OCI-LY3 (cell line): ENCODE measurements around the gene FZD10.

Experiments
- H2AFZ ChIP-seq: fragments of 200-600, 300-600 bp; shearing (Covaris generic); 2 replicates; pipeline ENCODE4 v1.6.0; 2014; ENCODE audit warnings: antibody characterized with exemption, low read depth, low read length
- H3K27ac ChIP-seq: fragments of 200-600, 300-600 bp; sonication (generic); 2 replicates; pipeline ENCODE4 v1.5.1; 2014; ENCODE audit warnings: mild to moderate bottlenecking, low read length, moderate library complexity, mixed read lengths
- H3K27me3 ChIP-seq: fragments of 200-600, 300-600 bp; sonication (generic); 2 replicates; pipeline ENCODE4 v1.6.1; 2014; ENCODE audit warnings: low read depth, low read length, mixed read lengths
- H3K36me3 ChIP-seq: fragments of 200-600, 300-600 bp; sonication (generic); replicated peaks from 2 replicates; pipeline ENCODE3; 2014; ENCODE audit warnings: low read depth, low read length, mixed read lengths
- H3K4me1 ChIP-seq: fragments of 300-600, 200-600 bp; sonication (generic); 2 replicates; pipeline ENCODE4 v1.6.1; 2014; ENCODE audit warnings: low read length, mixed read lengths
- H3K4me2 ChIP-seq: fragments of 200-600, 300-600 bp; sonication (generic); 2 replicates; pipeline ENCODE4 v1.6.1; 2014; ENCODE audit warnings: low read length, mixed read lengths
- H3K4me3 ChIP-seq: fragments of 300-600, 200-600 bp; sonication (generic); 2 replicates; pipeline ENCODE4 v1.5.1; 2014; ENCODE audit warnings: antibody characterized with exemption, mild to moderate bottlenecking, low read length, moderate library complexity
- H3K79me2 ChIP-seq: fragments of 300-600, 200-600 bp; shearing (Covaris generic); 2 replicates; pipeline ENCODE4 v1.6.1; 2014; ENCODE audit warnings: mild to moderate bottlenecking, low read length, mixed read lengths
- H3K9ac ChIP-seq: fragments of 300-600, 200-600 bp; shearing (Covaris generic); 2 replicates; pipeline ENCODE4 v1.6.0; 2014; ENCODE audit warnings: mild to moderate bottlenecking, low read length, moderate library complexity
- H3K9me3 ChIP-seq: fragments of 200-600, 300-600 bp; shearing (Covaris generic); 2 replicates; pipeline ENCODE4 v1.6.1; 2014; ENCODE audit warnings: low read length, mixed read lengths; ENCODE audit not compliant: insufficient read depth
- H4K20me1 ChIP-seq: fragments of 200-600, 300-600 bp; sonication (generic); 2 replicates; pipeline ENCODE4 v1.6.1; 2016; ENCODE audit warnings: low read length, mixed read lengths; ENCODE audit not compliant: insufficient read depth
- EZH2phosphoT487 ChIP-seq: fragments of 200-600 bp; shearing (Covaris generic); IDR thresholded peaks from 2 replicates; pipeline ENCODE4 v1.6.1; 2018; ENCODE audit warnings: antibody characterized with exemption, mixed run types, low read depth
- TF ChIP-seq, protein P1 (sequence below): fragments of 200-600, 300-600 bp; sonication (generic); IDR thresholded peaks from 2 replicates; pipeline ENCODE4 v1.5.1; 2014; ENCODE audit warnings: antibody characterized with exemption, low read length, low read depth

Gene FZD10

DNA sequence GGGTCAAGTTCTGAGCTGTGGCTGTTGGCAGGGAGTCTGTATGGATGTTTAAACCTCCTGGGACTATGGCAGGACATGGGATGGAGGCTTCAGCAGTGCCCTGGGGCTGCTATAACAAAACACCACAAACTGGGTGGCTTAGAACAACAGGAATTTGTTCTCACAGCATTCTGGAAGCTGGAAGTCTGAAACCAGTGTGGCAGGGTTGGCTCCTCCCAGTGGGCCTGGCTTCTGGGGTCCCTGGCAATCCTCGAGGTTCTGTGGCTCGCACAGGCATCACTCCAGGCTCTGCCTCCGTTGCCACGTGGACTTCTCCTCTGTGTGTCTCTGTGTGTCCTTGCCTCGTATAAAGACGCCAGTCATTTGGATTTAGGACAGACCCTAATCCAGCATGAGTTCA lies 39.9 kb downstream of the FZD10 start:
- H3K4me1 ChIP-seq: no peaks in the 10 kb centered on the region
- H4K20me1 ChIP-seq: no peaks in the 10 kb centered on the region
- no peaks in the 10 kb centered on the region for H3K27me3 ChIP-seq
- no peaks in the 10 kb centered on the region for H3K36me3 ChIP-seq
- TF ChIP-seq EZH2phosphoT487: no peak
- TF ChIP-seq, protein P1, sequence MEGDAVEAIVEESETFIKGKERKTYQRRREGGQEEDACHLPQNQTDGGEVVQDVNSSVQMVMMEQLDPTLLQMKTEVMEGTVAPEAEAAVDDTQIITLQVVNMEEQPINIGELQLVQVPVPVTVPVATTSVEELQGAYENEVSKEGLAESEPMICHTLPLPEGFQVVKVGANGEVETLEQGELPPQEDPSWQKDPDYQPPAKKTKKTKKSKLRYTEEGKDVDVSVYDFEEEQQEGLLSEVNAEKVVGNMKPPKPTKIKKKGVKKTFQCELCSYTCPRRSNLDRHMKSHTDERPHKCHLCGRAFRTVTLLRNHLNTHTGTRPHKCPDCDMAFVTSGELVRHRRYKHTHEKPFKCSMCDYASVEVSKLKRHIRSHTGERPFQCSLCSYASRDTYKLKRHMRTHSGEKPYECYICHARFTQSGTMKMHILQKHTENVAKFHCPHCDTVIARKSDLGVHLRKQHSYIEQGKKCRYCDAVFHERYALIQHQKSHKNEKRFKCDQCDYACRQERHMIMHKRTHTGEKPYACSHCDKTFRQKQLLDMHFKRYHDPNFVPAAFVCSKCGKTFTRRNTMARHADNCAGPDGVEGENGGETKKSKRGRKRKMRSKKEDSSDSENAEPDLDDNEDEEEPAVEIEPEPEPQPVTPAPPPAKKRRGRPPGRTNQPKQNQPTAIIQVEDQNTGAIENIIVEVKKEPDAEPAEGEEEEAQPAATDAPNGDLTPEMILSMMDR: no peak
- H3K9me3 ChIP-seq: no peaks in the 10 kb centered on the region
- H3K4me3 ChIP-seq: no peak overlapping the region
- H3K27ac ChIP-seq: no peak overlapping the region
- no peak overlapping the region for H3K9ac ChIP-seq
- no peak overlapping the region for H3K4me2 ChIP-seq
- H2AFZ ChIP-seq: no peak overlapping the region
- no peaks in the 10 kb centered on the region for H3K79me2 ChIP-seq

DNA sequence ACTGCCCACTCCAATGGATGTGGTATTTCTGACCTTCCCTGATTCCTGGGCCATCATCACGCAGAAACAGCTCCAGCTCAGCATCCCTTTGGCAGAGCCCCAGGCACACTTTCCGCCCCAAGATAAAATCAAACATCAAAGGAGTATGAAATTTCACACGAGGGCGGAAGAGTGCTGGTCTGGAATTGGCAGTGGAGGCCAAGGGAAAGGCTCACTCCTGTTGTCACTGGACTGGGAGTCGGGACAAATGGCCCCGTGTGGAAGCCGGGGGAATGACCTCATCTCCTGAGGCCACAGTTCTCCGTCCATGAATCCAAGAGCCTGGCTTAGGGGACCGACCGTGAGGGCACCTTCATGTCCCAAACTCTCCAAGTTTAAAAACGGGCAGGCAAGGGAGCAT lies 40.9 kb downstream of the FZD10 start:
- TF ChIP-seq, protein P1: no peak
- no peak for TF ChIP-seq EZH2phosphoT487
- no peak overlapping the region for H3K27ac ChIP-seq
- H2AFZ ChIP-seq: no peak overlapping the region
- no peaks in the 10 kb centered on the region for H3K79me2 ChIP-seq
- H3K27me3 ChIP-seq: no peaks in the 10 kb centered on the region
- H3K9ac ChIP-seq: no peak overlapping the region
- no peaks in the 10 kb centered on the region for H3K36me3 ChIP-seq
- H3K4me2 ChIP-seq: no peak overlapping the region
- no peaks in the 10 kb centered on the region for H3K9me3 ChIP-seq
- H3K4me3 ChIP-seq: no peak overlapping the region
- no peaks in the 10 kb centered on the region for H4K20me1 ChIP-seq
- no peaks in the 10 kb centered on the region for H3K4me1 ChIP-seq

DNA sequence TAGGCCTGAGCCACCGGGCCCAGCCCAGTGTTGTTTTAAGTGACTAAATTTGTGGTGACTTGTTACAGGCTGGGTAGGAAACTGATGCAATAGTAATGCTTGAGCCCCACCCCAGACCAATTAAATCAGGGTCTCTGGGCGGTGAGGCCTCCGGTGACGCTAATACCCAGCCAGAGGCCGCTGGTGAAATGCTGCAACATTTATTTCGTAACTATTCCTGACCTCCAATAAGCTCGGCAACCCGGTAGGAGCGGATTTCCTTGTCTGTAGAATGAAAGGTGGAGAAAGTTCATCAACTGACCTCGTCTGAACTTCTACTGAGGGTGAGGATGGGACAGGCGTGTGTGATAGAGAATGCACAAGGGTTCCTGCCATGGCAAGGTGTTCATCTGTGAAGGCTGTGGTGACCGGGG lies 42.3 kb downstream of the FZD10 start:
- Histone ChIP-seq H2AFZ (no peak overlapping the region), H3K9me3 (no peaks in the 10 kb centered on the region), H3K27ac (no peak overlapping the region), H4K20me1 (no peaks in the 10 kb centered on the region), H3K9ac (no peak overlapping the region), H3K4me3 (no peak overlapping the region), H3K4me1 (no peaks in the 10 kb centered on the region), H3K27me3 (no peaks in the 10 kb centered on the region), H3K36me3 (no peaks in the 10 kb centered on the region), H3K4me2 (no peak overlapping the region), H3K79me2 (no peaks in the 10 kb centered on the region)
- no peak for TF ChIP-seq EZH2phosphoT487
- TF ChIP-seq, protein P1: no peak

DNA sequence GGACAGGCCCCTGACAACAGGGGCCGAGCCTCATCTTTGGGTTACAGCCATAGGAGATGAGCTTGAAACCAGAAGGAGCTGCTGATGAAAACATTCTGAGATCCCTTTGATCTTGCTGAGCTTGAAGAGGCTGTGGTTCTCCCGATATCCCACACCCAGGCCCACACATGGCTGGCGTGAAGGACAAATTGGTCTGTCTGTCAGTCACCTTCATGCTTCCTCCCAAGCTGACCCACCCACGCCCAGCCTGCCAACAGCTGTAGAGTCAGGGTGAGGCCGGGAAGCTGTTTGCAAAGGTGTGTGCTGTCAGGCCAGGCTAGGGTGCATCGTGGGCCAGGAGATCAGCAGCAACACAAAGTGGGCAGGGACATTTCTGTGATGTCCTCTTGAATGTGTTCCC lies 43.2 kb downstream of the FZD10 start:
- Histone ChIP-seq H3K4me2 (no peak overlapping the region), H3K4me3 (no peak overlapping the region), H3K9ac (no peak overlapping the region), H3K4me1 (no peaks in the 10 kb centered on the region), H2AFZ (no peak overlapping the region), H3K9me3 (no peaks in the 10 kb centered on the region), H3K27ac (no peak overlapping the region), H3K36me3 (no peaks in the 10 kb centered on the region), H4K20me1 (no peaks in the 10 kb centered on the region), H3K27me3 (no peaks in the 10 kb centered on the region), H3K79me2 (no peaks in the 10 kb centered on the region)
- no peak for TF ChIP-seq EZH2phosphoT487
- TF ChIP-seq, protein P1: no peak
